T-helper 1 cell treated with Interleukin-12 subunit alpha and Interleukin-12 subunit beta and Interleukin-4 antibody, amounts not matched to agents 30 μg/mL and 1 μg/mL, for 36 hours (primary cell): ENCODE results near the gene CELF2.
A peak's percentile ranks its signal among the peaks of the same experiment; 100 is the strongest.

Experiments
- H3K27ac Mint-ChIP-seq: one replicate; pipeline ENCODE4 v1.8.0; 2021; ENCODE audit warnings: mild to moderate bottlenecking, mixed read lengths
- H3K27me3 Mint-ChIP-seq: one replicate; pipeline ENCODE4 v1.8.0; 2021; ENCODE audit warnings: low read depth, mixed read lengths
- H3K36me3 Mint-ChIP-seq: one replicate; pipeline ENCODE4 v1.8.0; 2021; ENCODE audit warnings: low read depth, mixed read lengths
- H3K4me1 Mint-ChIP-seq: one replicate; pipeline ENCODE4 v1.8.0; 2021; ENCODE audit warnings: low read depth, mixed read lengths
- H3K4me3 Mint-ChIP-seq: one replicate; pipeline ENCODE4 v1.8.0; 2021; ENCODE audit warnings: mild to moderate bottlenecking, moderate library complexity, mixed read lengths
- H3K9me3 Mint-ChIP-seq: one replicate; pipeline ENCODE4 v1.8.0; 2021; ENCODE audit warnings: mixed read lengths

Gene CELF2

GRCh38 chr10:11096422-11096821 is 78.8 kb downstream of the CELF2 start:
- no peaks in the 10 kb centered on the region for H3K9me3 Mint-ChIP-seq
- no peak overlapping the region for H3K27ac Mint-ChIP-seq
- peaks cover 3% of the 10 kb centered on the region for H3K36me3 Mint-ChIP-seq
- peaks cover 3% of the 10 kb centered on the region for H3K4me1 Mint-ChIP-seq
- H3K27me3 Mint-ChIP-seq, result peaks cover 24% of the 10 kb centered on the region
- H3K4me3 Mint-ChIP-seq, result no peak overlapping the region

GRCh38 chr10:11097686-11098085 is 80.0 kb downstream of the CELF2 start:
- Mint-ChIP-seq H3K4me3 (no peak overlapping the region), H3K27me3 (peaks cover 34% of the 10 kb centered on the region), H3K4me1 (peaks cover 3% of the 10 kb centered on the region), H3K27ac (no peak overlapping the region), H3K36me3 (peaks cover 3% of the 10 kb centered on the region), H3K9me3 (no peaks in the 10 kb centered on the region)

- no peak overlapping the region for H3K4me3 Mint-ChIP-seq
- H3K27me3 Mint-ChIP-seq, result peaks cover 38% of the 10 kb centered on the region
- peaks cover 3% of the 10 kb centered on the region for H3K4me1 Mint-ChIP-seq
- H3K36me3 Mint-ChIP-seq, result peaks cover 3% of the 10 kb centered on the region
- H3K27ac Mint-ChIP-seq, result no peak overlapping the region
- no peaks in the 10 kb centered on the region for H3K9me3 Mint-ChIP-seq
These were observed 81.0 kb downstream of the CELF2 start for GRCh38 chr10:11098666-11099065.

GRCh38 chr10:11104772-11105675 is 87.4 kb downstream of the CELF2 start:
- Mint-ChIP-seq H3K4me1 (peaks cover 13% of the 10 kb centered on the region), H3K36me3 (peaks cover 1% of the 10 kb centered on the region), H3K4me3 (no peak overlapping the region), H3K9me3 (no peaks in the 10 kb centered on the region), H3K27ac (peak overlapping the region; percentile 10), H3K27me3 (peaks cover 26% of the 10 kb centered on the region)

GRCh38 chr10:11105676-11106004 is 88.0 kb downstream of the CELF2 start:
- Mint-ChIP-seq H3K27ac (peak overlapping the region; percentile 10), H3K36me3 (peaks cover 1% of the 10 kb centered on the region), H3K9me3 (no peaks in the 10 kb centered on the region), H3K4me1 (peaks cover 13% of the 10 kb centered on the region), H3K27me3 (peaks cover 25% of the 10 kb centered on the region), H3K4me3 (no peak overlapping the region)

GRCh38 chr10:11106621-11107374 is 89.1 kb downstream of the CELF2 start:
- no peak overlapping the region for H3K27ac Mint-ChIP-seq
- no peak overlapping the region for H3K4me3 Mint-ChIP-seq
- H3K36me3 Mint-ChIP-seq, result peaks cover 2% of the 10 kb centered on the region
- H3K27me3 Mint-ChIP-seq, result peaks cover 13% of the 10 kb centered on the region
- H3K9me3 Mint-ChIP-seq, result no peaks in the 10 kb centered on the region
- H3K4me1 Mint-ChIP-seq, result peaks cover 13% of the 10 kb centered on the region

- H3K36me3 Mint-ChIP-seq, result peaks cover 2% of the 10 kb centered on the region
- H3K4me1 Mint-ChIP-seq, result peaks cover 13% of the 10 kb centered on the region
- no peak overlapping the region for H3K27ac Mint-ChIP-seq
- H3K9me3 Mint-ChIP-seq, result no peaks in the 10 kb centered on the region
- H3K4me3 Mint-ChIP-seq, result no peak overlapping the region
- peaks cover 4% of the 10 kb centered on the region for H3K27me3 Mint-ChIP-seq
These were observed 90.3 kb downstream of the CELF2 start for GRCh38 chr10:11107948-11108347.

GRCh38 chr10:11108356-11108755 is 90.7 kb downstream of the CELF2 start:
- peaks cover 17% of the 10 kb centered on the region for H3K4me1 Mint-ChIP-seq
- no peak overlapping the region for H3K27ac Mint-ChIP-seq
- no peaks in the 10 kb centered on the region for H3K9me3 Mint-ChIP-seq
- H3K27me3 Mint-ChIP-seq, result peaks cover 3% of the 10 kb centered on the region
- H3K4me3 Mint-ChIP-seq, result no peak overlapping the region
- H3K36me3 Mint-ChIP-seq, result peaks cover 2% of the 10 kb centered on the region

GRCh38 chr10:11109590-11109989 is 91.9 kb downstream of the CELF2 start:
- no peak overlapping the region for H3K27ac Mint-ChIP-seq
- H3K4me3 Mint-ChIP-seq, result no peak overlapping the region
- H3K4me1 Mint-ChIP-seq, result peaks cover 19% of the 10 kb centered on the region
- peaks cover 3% of the 10 kb centered on the region for H3K27me3 Mint-ChIP-seq
- no peaks in the 10 kb centered on the region for H3K9me3 Mint-ChIP-seq
- peaks cover 2% of the 10 kb centered on the region for H3K36me3 Mint-ChIP-seq

- peaks cover 10% of the 10 kb centered on the region for H3K4me1 Mint-ChIP-seq
These were observed 92.9 kb downstream of the CELF2 start for GRCh38 chr10:11110539-11110938.

GRCh38 chr10:11111490-11111889 is 93.8 kb downstream of the CELF2 start:
- H3K36me3 Mint-ChIP-seq, result peaks cover 2% of the 10 kb centered on the region
- H3K4me1 Mint-ChIP-seq, result peaks cover 7% of the 10 kb centered on the region
- no peak overlapping the region for H3K27ac Mint-ChIP-seq
- H3K27me3 Mint-ChIP-seq, result peaks cover 3% of the 10 kb centered on the region
- H3K9me3 Mint-ChIP-seq, result no peaks in the 10 kb centered on the region
- no peak overlapping the region for H3K4me3 Mint-ChIP-seq

More at GRCh38 chr10:11110539-11110938, 92.9 kb downstream of the CELF2 start:
- no peak overlapping the region for H3K4me3 Mint-ChIP-seq
- peaks cover 3% of the 10 kb centered on the region for H3K27me3 Mint-ChIP-seq
- H3K9me3 Mint-ChIP-seq, result no peaks in the 10 kb centered on the region
- H3K36me3 Mint-ChIP-seq, result peaks cover 2% of the 10 kb centered on the region
- no peak overlapping the region for H3K27ac Mint-ChIP-seq

- Mint-ChIP-seq H3K27me3 (peaks cover 3% of the 10 kb centered on the region), H3K9me3 (no peaks in the 10 kb centered on the region), H3K36me3 (peaks cover 2% of the 10 kb centered on the region), H3K4me3 (no peak overlapping the region), H3K27ac (no peak overlapping the region), H3K4me1 (peaks cover 7% of the 10 kb centered on the region)
These were observed 95.0 kb downstream of the CELF2 start for GRCh38 chr10:11112718-11113117.

GRCh38 chr10:11113156-11113555 is 95.5 kb downstream of the CELF2 start:
- H3K4me3 Mint-ChIP-seq, result no peak overlapping the region

GRCh38 chr10:11114269-11114668 is 96.6 kb downstream of the CELF2 start:
- Mint-ChIP-seq H3K4me1 (peaks cover 7% of the 10 kb centered on the region), H3K27me3 (no peaks in the 10 kb centered on the region), H3K36me3 (peaks cover 2% of the 10 kb centered on the region), H3K27ac (no peak overlapping the region), H3K9me3 (no peaks in the 10 kb centered on the region), H3K4me3 (no peak overlapping the region)

More at GRCh38 chr10:11113156-11113555, 95.5 kb downstream of the CELF2 start:
- Mint-ChIP-seq H3K36me3 (peaks cover 2% of the 10 kb centered on the region), H3K4me1 (peaks cover 7% of the 10 kb centered on the region), H3K9me3 (no peaks in the 10 kb centered on the region), H3K27me3 (peaks cover 3% of the 10 kb centered on the region), H3K27ac (no peak overlapping the region)

- H3K36me3 Mint-ChIP-seq, result peaks cover 2% of the 10 kb centered on the region
- H3K27ac Mint-ChIP-seq, result no peak overlapping the region
- H3K9me3 Mint-ChIP-seq, result no peaks in the 10 kb centered on the region
- peaks cover 5% of the 10 kb centered on the region for H3K27me3 Mint-ChIP-seq
- H3K4me1 Mint-ChIP-seq, result peaks cover 7% of the 10 kb centered on the region
- no peak overlapping the region for H3K4me3 Mint-ChIP-seq
These were observed 97.7 kb downstream of the CELF2 start for GRCh38 chr10:11115337-11115736.
